RCC 7860 (cell line): Measurements from ENCODE around the gene LBX2.
A peak's percentile ranks its signal among the peaks of the same experiment; 100 is the strongest.

Source experiments
- DNase-seq: peaks from one replicate; pipeline ENCODE4 v3.0.0-alpha.2; 2015; ENCODE audit warnings: low spot score
- FAIRE-seq: peaks from 2 replicates; lab custom pipeline; 2012; peaks lifted over from hg19 to GRCh38; lab: Jason Lieb, UNC

Gene LBX2, protein sequence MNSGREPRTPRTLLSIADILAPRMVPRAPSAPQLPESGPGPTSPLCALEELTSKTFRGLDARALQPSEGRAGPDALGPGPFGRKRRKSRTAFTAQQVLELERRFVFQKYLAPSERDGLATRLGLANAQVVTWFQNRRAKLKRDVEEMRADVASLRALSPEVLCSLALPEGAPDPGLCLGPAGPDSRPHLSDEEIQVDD

DNA sequence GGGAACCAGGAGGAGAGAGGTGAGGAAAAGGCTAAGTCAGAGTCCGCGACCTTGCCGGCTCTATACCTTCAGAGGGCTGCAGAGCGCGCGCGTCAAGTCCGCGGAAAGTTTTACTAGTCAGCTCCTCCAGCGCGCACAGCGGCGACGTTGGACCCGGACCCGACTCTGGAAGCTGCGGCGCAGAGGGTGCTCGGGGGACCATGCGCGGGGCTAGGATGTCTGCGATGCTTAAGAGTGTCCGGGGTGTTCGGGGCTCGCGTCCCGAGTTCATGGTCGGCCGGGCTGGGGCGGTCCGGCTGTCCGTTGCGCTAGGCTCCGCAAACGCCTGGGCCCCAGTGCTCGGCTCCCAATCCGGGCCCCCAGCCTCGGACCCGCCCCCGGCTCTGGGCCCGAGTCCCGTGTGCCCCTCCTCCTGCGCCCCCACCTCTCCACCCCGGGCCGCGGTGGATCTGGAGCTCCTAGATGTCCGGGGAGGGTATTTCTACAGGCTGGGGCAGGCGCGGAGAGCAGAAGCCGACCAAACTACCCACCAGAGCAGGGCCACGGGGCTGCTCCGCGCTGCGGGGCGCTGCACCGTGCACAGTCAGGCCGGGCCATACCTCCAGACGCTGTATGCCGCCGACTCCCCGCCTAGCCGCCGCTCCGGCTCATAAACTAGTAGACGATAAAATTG, at the start of gene LBX2:
TSS of gene LBX2 (minus strand) at position 337 of the 673 bp plus-strand sequence. CDS start at position 271, 66 bp downstream.
- FAIRE-seq (no peak), DNase-seq (no peak)

GRCh38 chr2:74548285-74548899, 49.0 kb upstream of the LBX2 start:
- DNase-seq (no peak), FAIRE-seq (no peak)

DNA sequence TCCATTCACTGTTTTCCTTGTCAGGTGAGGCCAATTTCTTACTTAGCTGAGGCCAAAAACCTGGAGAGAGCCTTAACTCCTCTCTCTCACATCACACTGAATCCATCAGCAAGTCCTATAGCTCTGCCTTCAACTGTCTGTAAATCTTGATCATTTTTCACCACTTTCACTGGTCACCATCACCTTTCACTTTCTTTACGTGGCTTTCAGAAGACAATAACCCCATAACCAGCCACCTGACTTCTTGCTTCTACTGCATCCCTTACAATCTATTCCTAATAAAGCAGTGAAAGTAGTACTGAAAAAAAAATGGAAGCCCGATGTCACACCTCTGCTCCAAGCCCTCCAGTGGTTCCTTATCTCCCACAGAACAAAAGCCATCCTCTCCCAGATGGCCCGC, 46.6 kb upstream of the LBX2 start:
- DNase-seq (no peak), FAIRE-seq (no peak)

- DNase-seq: no peak
- FAIRE-seq: no peak
Observed at GRCh38 chr2:74544634-74545033, 45.2 kb upstream of the LBX2 start.

DNA sequence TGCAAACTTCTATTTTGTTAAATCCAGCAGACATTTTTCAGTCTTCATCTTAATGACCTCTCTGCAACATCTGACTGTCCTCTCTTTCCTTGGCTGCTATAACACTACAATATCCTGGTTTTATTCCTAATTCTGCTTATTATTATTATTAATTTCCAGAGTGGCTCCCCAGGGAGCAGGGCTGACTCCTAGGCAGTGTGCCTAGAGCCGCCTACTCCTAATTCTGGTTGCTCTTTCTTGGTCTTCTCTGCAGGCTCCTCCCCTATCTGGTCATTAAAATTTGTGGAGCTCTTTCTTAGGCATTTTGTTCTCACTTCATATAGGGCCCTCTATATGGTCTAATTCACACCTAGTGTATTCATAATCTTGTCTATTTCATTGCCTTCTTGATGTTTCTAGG, 43.6 kb upstream of the LBX2 start:
- DNase-seq: no peak
- no peak for FAIRE-seq

DNA sequence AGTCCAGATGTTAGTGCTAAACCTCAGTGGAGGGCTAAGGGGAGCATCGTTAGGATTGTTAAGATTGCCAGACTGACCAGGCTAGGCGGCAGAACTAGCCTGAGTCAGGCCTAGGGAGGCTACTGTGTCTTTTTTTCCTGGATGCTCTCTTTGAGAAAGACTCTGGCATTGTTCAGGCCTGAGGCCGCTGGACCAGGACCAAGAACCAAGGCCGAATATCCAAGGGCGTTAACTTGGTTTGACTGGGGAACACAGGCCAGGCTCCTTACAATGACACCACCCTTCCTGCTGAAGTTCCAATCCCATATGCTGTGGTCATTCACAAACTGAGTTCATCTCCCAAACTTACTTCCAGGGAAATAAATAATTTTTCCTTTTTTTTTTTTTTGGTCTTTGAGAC, 40.9 kb upstream of the LBX2 start:
- no peak for FAIRE-seq
- no peak for DNase-seq

DNA sequence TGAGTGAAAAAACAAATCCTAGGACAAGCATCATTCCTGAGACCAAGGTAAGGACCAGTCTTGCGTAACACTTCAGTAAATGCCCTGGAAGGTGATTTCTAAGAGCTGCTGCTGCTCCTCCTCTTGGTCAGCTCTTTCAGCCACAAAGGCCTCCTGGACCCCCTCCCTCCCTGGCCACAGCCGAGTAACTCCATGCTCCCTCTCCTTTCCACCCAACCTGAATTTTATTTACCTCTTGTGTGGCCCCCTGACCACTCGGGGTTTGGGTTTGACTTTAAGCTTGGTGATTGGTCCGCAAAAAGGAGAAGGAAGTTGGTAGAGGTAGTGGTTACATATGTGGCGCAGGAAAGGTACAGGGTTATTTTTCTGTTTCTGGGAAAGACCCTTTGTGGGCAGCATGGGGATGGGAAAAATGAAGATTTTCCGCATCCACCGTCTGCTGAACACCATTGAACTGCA, 39.5 kb upstream of the LBX2 start:
- DNase-seq (no peak), FAIRE-seq (no peak)

DNA sequence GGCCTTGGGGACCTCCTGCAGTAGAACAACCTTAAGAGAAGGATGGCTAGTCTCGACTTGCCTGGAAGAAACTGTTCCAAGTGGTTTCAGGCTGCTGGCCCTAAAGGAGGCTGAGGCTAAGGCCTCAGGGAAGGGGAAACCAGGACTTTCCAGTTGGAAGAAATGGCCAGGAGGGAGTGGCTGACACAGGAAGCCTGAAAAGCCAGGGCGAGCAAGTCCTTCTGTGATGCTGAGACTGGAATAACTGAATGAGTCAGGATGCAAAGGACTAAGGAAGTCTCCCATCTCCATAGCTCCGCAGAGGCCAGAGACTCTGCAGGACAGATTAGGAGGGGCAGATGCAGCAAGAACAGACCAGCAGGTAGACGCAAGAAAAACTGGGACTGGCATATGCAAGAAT, 37.7 kb upstream of the LBX2 start:
- FAIRE-seq: no peak

DNA sequence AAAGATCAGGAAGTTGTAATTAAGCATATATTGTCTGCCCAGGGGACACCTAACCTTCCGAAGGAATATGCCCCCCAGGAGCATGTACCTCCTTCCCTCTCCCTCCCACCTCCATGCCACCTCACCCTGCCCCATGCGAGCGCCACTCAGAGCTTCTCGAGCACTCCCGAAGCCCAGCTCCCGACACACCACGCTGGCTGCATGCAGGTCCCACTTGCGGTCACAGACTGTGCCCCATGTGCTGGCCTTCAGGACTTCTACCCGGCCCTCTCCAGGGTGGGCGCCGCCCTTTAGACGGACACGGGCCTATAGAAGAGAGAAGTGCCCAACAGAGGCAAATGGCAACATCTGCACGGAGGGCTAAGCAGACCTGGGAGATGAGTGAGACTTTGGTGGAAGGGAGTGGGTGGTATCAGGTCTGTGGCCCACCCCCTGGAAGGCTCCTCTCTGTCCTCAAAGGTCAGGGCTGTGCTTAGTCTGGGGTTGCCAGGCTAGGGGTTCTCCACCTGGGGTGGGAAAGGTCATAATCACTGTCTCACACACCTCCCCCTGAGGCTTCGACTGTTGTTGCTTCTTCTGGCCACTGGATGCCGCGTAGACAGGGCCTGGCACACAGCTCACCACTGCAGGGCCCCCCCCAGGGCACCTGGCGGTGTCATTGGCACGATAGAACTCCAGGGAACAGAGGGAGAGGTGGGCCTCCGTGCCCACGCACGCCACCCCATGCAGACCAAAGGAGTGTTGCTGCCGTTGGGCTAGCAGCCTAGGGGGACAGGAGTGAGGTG, 37.0 kb upstream of the LBX2 start:
- no peak for DNase-seq
- FAIRE-seq: no peak

More for the DNA sequence above, 37.7 kb upstream of the LBX2 start:
- no peak for DNase-seq

DNA sequence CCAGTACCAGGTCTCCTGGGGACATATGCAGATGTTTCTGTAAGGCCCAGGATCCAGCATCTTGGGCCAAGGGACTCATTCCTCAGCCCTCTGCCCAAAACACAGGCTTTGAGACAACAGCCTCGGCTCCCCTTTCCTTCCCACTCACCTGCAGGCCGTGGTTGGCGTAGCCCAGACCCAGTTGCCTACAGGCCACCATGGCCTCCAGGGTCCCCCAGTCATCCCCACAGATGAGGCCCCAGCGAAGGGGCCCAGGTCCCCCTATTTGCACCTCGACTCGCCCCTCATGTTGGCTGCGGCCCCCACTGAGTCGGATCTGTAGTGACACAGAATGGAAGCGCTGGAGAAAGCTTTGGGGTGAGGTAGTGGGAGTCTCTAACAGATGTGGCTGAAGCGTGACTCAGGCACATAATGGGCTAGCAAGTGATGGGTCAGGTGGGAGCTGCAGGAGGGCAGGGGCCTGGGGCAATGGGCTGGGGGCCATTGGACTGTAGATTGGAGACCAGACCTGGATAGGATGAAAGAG, 36.1 kb upstream of the LBX2 start:
- DNase-seq (no peak), FAIRE-seq (no peak)

DNA sequence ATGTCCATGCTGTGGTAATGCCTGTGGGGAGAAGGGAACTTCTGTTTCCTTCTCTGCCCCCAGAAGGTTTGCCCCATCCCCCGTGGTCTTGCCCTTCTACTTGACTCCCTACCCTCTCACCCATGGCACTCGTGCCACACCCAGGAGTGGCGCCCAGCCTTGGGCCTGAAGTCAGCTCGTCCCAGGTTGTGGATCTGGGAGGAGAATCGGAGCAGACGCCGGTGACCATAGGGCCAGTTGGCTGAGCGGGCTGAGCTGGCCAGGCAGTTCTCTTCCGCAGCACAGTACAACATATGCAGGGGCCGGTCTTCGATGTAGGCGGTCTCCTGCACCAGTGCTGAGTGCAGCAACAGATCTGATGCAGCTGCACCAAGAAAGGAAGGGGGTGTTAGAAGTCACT, 35.0 kb upstream of the LBX2 start:
- DNase-seq (no peak), FAIRE-seq (no peak)

DNA sequence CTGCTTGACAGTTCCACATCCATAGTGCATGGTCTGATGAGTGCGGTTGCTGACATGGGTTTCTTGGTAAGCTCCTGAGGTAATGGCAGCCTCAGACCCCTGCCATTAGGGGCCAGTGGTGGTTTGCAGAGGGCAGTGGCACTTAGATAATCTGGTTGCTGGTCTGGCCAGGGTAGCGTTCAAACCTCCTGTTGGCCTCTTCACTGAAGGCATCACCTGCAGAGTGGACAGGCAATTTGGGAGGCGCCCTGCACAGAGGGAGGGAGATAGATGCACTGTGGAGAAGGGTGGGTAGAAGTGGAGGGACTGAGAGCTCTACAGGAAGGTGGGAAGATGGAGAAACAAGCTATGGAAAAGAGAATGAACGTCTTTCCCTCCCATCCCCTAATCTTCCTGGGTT, 34.1 kb upstream of the LBX2 start:
- DNase-seq (no peak), FAIRE-seq (no peak)

- DNase-seq (peak; percentile 26), FAIRE-seq (no peak)
Observed at GRCh38 chr2:74532222-74532621, 32.8 kb upstream of the LBX2 start.

DNA sequence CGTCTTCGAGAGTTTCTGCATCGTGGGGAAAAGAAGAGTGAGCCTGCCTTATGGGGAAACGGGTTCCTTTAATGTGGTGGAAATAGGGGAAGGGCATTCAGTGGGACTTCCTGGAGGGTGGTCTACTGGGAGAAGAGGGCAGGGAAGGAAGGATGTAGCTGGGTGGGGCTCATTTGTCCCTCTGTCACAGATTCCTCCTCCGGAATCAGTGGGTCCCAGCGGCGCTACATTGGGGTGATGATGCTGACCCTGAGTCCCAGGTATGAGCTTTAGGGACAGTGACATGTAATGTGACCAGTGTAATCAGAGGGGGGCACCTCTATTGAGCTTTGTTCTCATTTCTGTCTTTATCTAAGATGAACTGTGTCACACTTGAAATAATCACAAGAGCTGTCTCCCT, 32.3 kb upstream of the LBX2 start:
- DNase-seq (no peak), FAIRE-seq (no peak)

- FAIRE-seq (no peak), DNase-seq (no peak)
Observed at GRCh38 chr2:74530239-74531187, 31.1 kb upstream of the LBX2 start.

- peak; percentile 87 for FAIRE-seq
Observed at GRCh38 chr2:74529357-74530238, 30.2 kb upstream of the LBX2 start, which contains the start of the genes AUP1 and HTRA2. TSS of gene AUP1 (minus strand) at chr2:74529706. CDS start at chr2:74529629, 77 bp downstream. TSS of gene HTRA2 (plus strand) at chr2:74529933. CDS start at chr2:74530007, 74 bp downstream.

GRCh38 chr2:74528600-74529356, 29.4 kb upstream of the LBX2 start:
- DNase-seq (no peak), FAIRE-seq (no peak)

More at GRCh38 chr2:74529357-74530238, 30.2 kb upstream of the LBX2 start, which contains the start of the genes AUP1 and HTRA2:
- DNase-seq: peak; percentile 96

DNA sequence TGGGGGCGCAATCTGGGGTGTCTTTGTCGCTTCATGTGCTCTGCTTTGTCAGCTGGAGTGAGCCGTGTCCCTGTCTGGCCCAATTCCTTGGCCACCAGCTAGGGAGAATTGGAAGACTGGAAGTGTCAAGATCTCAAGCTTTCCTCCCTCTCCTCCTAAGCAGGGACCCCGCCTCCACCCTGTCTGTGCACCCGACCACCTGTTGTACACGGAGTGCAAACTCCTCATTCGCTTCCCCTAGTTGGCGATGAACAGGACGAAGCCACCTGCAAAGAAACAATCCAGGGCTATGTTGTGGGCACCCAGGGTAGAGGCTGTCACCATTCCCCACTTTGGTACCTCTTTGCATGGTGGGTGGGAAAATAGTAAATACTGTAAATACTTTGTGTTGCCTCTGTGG, 28.3 kb upstream of the LBX2 start:
- DNase-seq (no peak), FAIRE-seq (no peak)
